Measurements from ENCODE around the gene RCBTB2.

The RCBTB2 gene

GRCh38 chr13:48443442-48444208 is 89.3 kb downstream of the RCBTB2 start:
- DNase-seq = peak; percentile 19
